ENCODE data around the gene UBA6. TPM values are rescaled to one million over a fixed set of nuclear protein-coding genes. Genes with fewer than 3 reads are reported as not detected.

UBA6 gene
- polyA plus RNA-seq, 1 of the 3 experiments (the other 2 are of a cell fraction), result 51.0 TPM

GRCh38 chr4:67604749-67605148 lies 96.2 kb downstream of the UBA6 start:
- no peaks in the 10 kb centered on the region for H3K9me2 ChIP-seq

GRCh38 chr4:67604029-67604381 lies 97.0 kb downstream of the UBA6 start:
- Histone ChIP-seq H3K4me1 (ENCODE audit: control insufficient read depth in 1 of 2, insufficient read depth in 2 of 2, low read depth in 1 of 2, low read length in 1 of 2) (no peaks in the 10 kb centered on the region), H3K36me3 (replicated peaks in 1 of 2; ENCODE audit: control insufficient read depth in 1 of 2, insufficient read depth in 2 of 2, low read length in 1 of 2) (no peaks in the 10 kb centered on the region), H4K20me1 (ENCODE audit: insufficient read depth) (no peaks in the 10 kb centered on the region), H3K9me3 (peaks cover 8% of the 10 kb centered on the region; the same call in 1 of the 2 replicates), H3K4me3 (ENCODE audit: low read depth in 2 of 2, low read length in 1 of 2) (no peak overlapping the region), H3K9me2 (no peaks in the 10 kb centered on the region), H3F3A (replicated peaks; ENCODE audit: insufficient read depth) (peaks cover 3% of the 10 kb centered on the region), H3K4me2 (no peak overlapping the region), H3K27me3 (ENCODE audit: insufficient read depth) (no peaks in the 10 kb centered on the region), H3K9ac (no peak overlapping the region), H3K27ac (ENCODE audit: low read depth in 2 of 2, low read length in 1 of 2) (no peak overlapping the region), H2AFZ (ENCODE audit: low read depth) (no peak overlapping the region), H3K79me2 (ENCODE audit: insufficient read depth) (no peaks in the 10 kb centered on the region)
- ChIA-PET CTCF (interaction anchor here (1.4 kb wide), 1 partner anchor 36 kb away, joined by 4 read pairs; no protein-coding TSS in a partner anchor), POLR2A (no interaction called here)
- DNase-seq, result no peak
- no peak for TF ChIP-seq FOSL2 (IDR thresholded peaks at IDR 0.05; ENCODE audit: borderline replicate concordance, low read depth)
- no peak for TF ChIP-seq EP300 (IDR thresholded peaks at IDR 0.05; ENCODE audit: borderline replicate concordance in 1 of 2, low read depth in 1 of 2, low read length in 1 of 2)
- TF ChIP-seq NRF1 (IDR thresholded peaks at IDR 0.05; ENCODE audit: low read depth, low read length), result no peak
- no peak for TF ChIP-seq RFX5 (IDR thresholded peaks at IDR 0.05; ENCODE audit: low read length)
- TF ChIP-seq GATA2 (CRISPR knock-in tag; IDR thresholded peaks at IDR 0.05), result no peak
- no peak for TF ChIP-seq FOXM1 (IDR thresholded peaks at IDR 0.05; ENCODE audit: low read depth)
- TF ChIP-seq IRF3 (IDR thresholded peaks at IDR 0.05; ENCODE audit: low read depth, low read length), result no peak
- no peak for TF ChIP-seq RAD21 (IDR thresholded peaks at IDR 0.05; ENCODE audit: low read length)
- TF ChIP-seq CTCF (IDR thresholded peaks at IDR 0.05), result no peak
- TF ChIP-seq, protein P1, sequence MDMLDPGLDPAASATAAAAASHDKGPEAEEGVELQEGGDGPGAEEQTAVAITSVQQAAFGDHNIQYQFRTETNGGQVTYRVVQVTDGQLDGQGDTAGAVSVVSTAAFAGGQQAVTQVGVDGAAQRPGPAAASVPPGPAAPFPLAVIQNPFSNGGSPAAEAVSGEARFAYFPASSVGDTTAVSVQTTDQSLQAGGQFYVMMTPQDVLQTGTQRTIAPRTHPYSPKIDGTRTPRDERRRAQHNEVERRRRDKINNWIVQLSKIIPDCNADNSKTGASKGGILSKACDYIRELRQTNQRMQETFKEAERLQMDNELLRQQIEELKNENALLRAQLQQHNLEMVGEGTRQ (IDR thresholded peaks at IDR 0.05; ENCODE audit: borderline replicate concordance, low read depth, low read length), result no peak
- WGBS (ENCODE audit: low lambda C conversion rate), result 59% methylated on average over 2 of the region's 2 CpGs

More at GRCh38 chr4:67604749-67605148, 96.2 kb downstream of the UBA6 start:
- Histone ChIP-seq H3K9me3 (peaks cover 8% of the 10 kb centered on the region; the same call in 1 of the 2 replicates), H3K4me2 (no peak overlapping the region), H3K79me2 (ENCODE audit: insufficient read depth) (no peaks in the 10 kb centered on the region), H3K9ac (no peak overlapping the region), H2AFZ (ENCODE audit: low read depth) (no peak overlapping the region), H3K4me3 (ENCODE audit: low read depth in 2 of 2, low read length in 1 of 2) (no peak overlapping the region), H3K27me3 (ENCODE audit: insufficient read depth) (no peaks in the 10 kb centered on the region), H3K27ac (ENCODE audit: low read depth in 2 of 2, low read length in 1 of 2) (no peak overlapping the region), H3F3A (replicated peaks; ENCODE audit: insufficient read depth) (peaks cover 3% of the 10 kb centered on the region), H3K36me3 (replicated peaks in 1 of 2; ENCODE audit: control insufficient read depth in 1 of 2, insufficient read depth in 2 of 2, low read length in 1 of 2) (no peaks in the 10 kb centered on the region), H4K20me1 (ENCODE audit: insufficient read depth) (no peaks in the 10 kb centered on the region), H3K4me1 (ENCODE audit: control insufficient read depth in 1 of 2, insufficient read depth in 2 of 2, low read depth in 1 of 2, low read length in 1 of 2) (no peaks in the 10 kb centered on the region)
- 78% methylated on average over 3 of the region's 3 CpGs for whole genome bisulfite sequencing (ENCODE audit: low lambda C conversion rate)
- peak; percentile 44 for TF ChIP-seq TCF12 (IDR thresholded peaks at IDR 0.05)
- TF ChIP-seq YY1 (IDR thresholded peaks at IDR 0.05; ENCODE audit: low read depth), result no peak
- DNase-seq, result no peak
- ChIA-PET CTCF (interaction anchor here (1.4 kb wide), 2 partner anchors 23 to 37 kb away, joined by 3 to 4 read pairs; no protein-coding TSS in a partner anchor), POLR2A (no interaction called here)
